ENCODE data around the gene OCA2. TPM values are rescaled to one million over a fixed set of nuclear protein-coding genes. Genes with fewer than 3 reads are reported as not detected.

Gene OCA2
- total and polyA plus RNA-seq, 2 of the 4 experiments (the other 2 are of a cell fraction): under 0.01 to 0.03 TPM

- in situ Hi-C loops (cut with MboI; ENCODE audit: low sequenced_read_pairs): no loop called here
Measured at GRCh38 chr15:27782125-27782524, 317.0 kb downstream of the OCA2 start.

More at GRCh38 chr15:27782125-27782524, 317.0 kb downstream of the OCA2 start:
- no peak overlapping the region for H3K4me2 ChIP-seq (ENCODE audit: low read depth, low read length)
- no peak overlapping the region for H4K5ac ChIP-seq (ENCODE audit: low read depth, low read length)
- H3K23ac ChIP-seq (ENCODE audit: low read depth, low read length): no peak overlapping the region
- peaks cover 15% of the 10 kb centered on the region for H3K9me3 ChIP-seq (ENCODE audit: control insufficient read depth, insufficient read depth, low read length)
- no peak overlapping the region for H2BK120ac ChIP-seq (ENCODE audit: low read depth, low read length)
- H3K36me3 ChIP-seq (ENCODE audit: control insufficient read depth, insufficient read depth, low read length): no peaks in the 10 kb centered on the region
- no peak overlapping the region for H3K9ac ChIP-seq (ENCODE audit: low read depth, low read length)
- H2AFZ ChIP-seq (replicated peaks; ENCODE audit: low read length, poor library complexity): no peak overlapping the region
- H3K9me1 ChIP-seq (ENCODE audit: insufficient read depth, low read length): no peaks in the 10 kb centered on the region
- no TSS peak for BruUV-seq (replicated peaks)
- dilution Hi-C loops (cut with HindIII; ENCODE audit: low sequenced_read_pairs, unreplicated experiment): no loop called here
- no peaks in the 10 kb centered on the region for H3K4me1 ChIP-seq (ENCODE audit: control insufficient read depth, insufficient read depth, low read length)
- H2BK20ac ChIP-seq (ENCODE audit: low read depth, low read length): no peak overlapping the region
- H3K18ac ChIP-seq (ENCODE audit: low read depth, low read length): no peak overlapping the region
- no peak overlapping the region for H2AK9ac ChIP-seq (replicated peaks; ENCODE audit: low read depth, low read length, poor library complexity)
- no peak overlapping the region for H2BK5ac ChIP-seq (ENCODE audit: low read depth, low read length, poor library complexity, severe bottlenecking)
- H2BK15ac ChIP-seq (ENCODE audit: low read depth, low read length): no peak overlapping the region
- no peak overlapping the region for H3K27ac ChIP-seq (ENCODE audit: insufficient read depth, low read length)
- POLR2A ChIA-PET (ENCODE audit: unreplicated experiment): no interaction called here
- no peak overlapping the region for H4K8ac ChIP-seq (ENCODE audit: low read depth in 2 of 2, low read length in 2 of 2)
- no peak overlapping the region for H2AK5ac ChIP-seq (ENCODE audit: low read depth, low read length)
- ATAC-seq (ENCODE audit: low read depth) (no peak), DNase-seq (no peak)
- TF ChIP-seq USF2 (IDR thresholded peaks at IDR 0.05; ENCODE audit: low read depth, low read length) (no peak), BHLHE40 (IDR thresholded peaks at IDR 0.05; ENCODE audit: low read depth, low read length) (no peak), RAD21 (IDR thresholded peaks at IDR 0.05; ENCODE audit: low read length) (no peak), CEBPB (IDR thresholded peaks at IDR 0.05; ENCODE audit: low read depth, low read length) (no peak), MAFK (IDR thresholded peaks at IDR 0.05; ENCODE audit: low read depth, low read length) (no peak), SMC3 (IDR thresholded peaks at IDR 0.05; ENCODE audit: low read depth, low read length) (no peak), RFX5 (IDR thresholded peaks at IDR 0.05; ENCODE audit: low read depth, low read length) (no peak), CHD1 (IDR thresholded peaks at IDR 0.05; ENCODE audit: low read depth, low read length) (no peak), CTCF (conservative IDR thresholded peaks at IDR 0.05; ENCODE audit: low read depth, low read length) (no peak), MXI1 (IDR thresholded peaks at IDR 0.05; ENCODE audit: borderline replicate concordance, low read depth, low read length) (no peak), RCOR1 (IDR thresholded peaks at IDR 0.05; ENCODE audit: insufficient replicate concordance, low read length) (no peak), FOS (IDR thresholded peaks at IDR 0.05; ENCODE audit: low read depth, low read length) (no peak), NFE2L2 (IDR thresholded peaks at IDR 0.05; ENCODE audit: low read depth, low read length) (no peak), MAZ (IDR thresholded peaks at IDR 0.05; ENCODE audit: borderline replicate concordance, low read depth, low read length) (no peak), POLR2A (IDR thresholded peaks at IDR 0.05; ENCODE audit: low read depth, low read length) (no peak)
- no peak overlapping the region for H3K4ac ChIP-seq (ENCODE audit: low read depth, low read length)
- no peaks in the 10 kb centered on the region for H3K27me3 ChIP-seq (ENCODE audit: control insufficient read depth, insufficient read depth, low read length)
- intact Hi-C loops (cut with micrococcal nuclease): no loop called here
- no peaks in the 10 kb centered on the region for H4K20me1 ChIP-seq (ENCODE audit: insufficient read depth, low read length)
- WGBS, 2 experiments (ENCODE audit: extremely low coverage in 2 of 2, insufficient read length in 1 of 2): no CpG with 5 or more reads among the region's 2 CpGs
- CTCF ChIA-PET: no interaction called here
- H3K79me1 ChIP-seq (ENCODE audit: low read depth in 1 of 2, low read length in 2 of 2): no peaks in the 10 kb centered on the region
- H4K91ac ChIP-seq (ENCODE audit: insufficient read depth, low read depth, low read length): no peak overlapping the region
- no peak overlapping the region for H3K56ac ChIP-seq (ENCODE audit: extremely low read depth, insufficient read depth, low read length)
- H3K4me3 ChIP-seq (ENCODE audit: insufficient read depth, low read depth, low read length): no peak overlapping the region
- H3K14ac ChIP-seq (replicated peaks; ENCODE audit: low read depth, low read length): no peak overlapping the region

Measured in IMR-90 (cell line).